Measurements from ENCODE around the gene MRTFA.

DNA sequence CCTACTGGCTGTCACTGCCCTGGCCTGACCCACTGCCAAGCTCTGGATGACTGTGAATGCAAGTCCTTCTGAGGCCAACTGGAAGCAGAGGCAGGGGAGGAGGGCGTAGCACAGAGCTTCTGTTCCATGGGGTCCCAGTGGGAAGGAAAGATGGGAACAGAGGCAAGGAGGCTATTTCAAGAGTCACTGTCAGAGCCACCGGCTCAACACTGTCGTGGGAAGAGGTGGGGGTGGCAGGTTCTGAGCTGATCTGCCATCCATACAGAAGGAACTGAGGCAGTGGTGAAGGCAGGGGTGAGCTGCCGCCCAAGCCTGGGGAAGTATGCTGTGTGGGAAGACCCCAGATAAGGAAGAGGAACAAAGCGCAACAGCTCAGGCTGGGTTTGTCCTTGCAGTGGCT lies 211.4 kb downstream of the MRTFA start:
- no peak for TF ChIP-seq POLR2A (IDR thresholded peaks at IDR 0.05)
- TF ChIP-seq, protein P1, sequence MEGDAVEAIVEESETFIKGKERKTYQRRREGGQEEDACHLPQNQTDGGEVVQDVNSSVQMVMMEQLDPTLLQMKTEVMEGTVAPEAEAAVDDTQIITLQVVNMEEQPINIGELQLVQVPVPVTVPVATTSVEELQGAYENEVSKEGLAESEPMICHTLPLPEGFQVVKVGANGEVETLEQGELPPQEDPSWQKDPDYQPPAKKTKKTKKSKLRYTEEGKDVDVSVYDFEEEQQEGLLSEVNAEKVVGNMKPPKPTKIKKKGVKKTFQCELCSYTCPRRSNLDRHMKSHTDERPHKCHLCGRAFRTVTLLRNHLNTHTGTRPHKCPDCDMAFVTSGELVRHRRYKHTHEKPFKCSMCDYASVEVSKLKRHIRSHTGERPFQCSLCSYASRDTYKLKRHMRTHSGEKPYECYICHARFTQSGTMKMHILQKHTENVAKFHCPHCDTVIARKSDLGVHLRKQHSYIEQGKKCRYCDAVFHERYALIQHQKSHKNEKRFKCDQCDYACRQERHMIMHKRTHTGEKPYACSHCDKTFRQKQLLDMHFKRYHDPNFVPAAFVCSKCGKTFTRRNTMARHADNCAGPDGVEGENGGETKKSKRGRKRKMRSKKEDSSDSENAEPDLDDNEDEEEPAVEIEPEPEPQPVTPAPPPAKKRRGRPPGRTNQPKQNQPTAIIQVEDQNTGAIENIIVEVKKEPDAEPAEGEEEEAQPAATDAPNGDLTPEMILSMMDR (IDR thresholded peaks at IDR 0.05), result no peak
- TF ChIP-seq EP300 (IDR thresholded peaks at IDR 0.05), result no peak
- no peak for TF ChIP-seq POLR2AphosphoS5 (IDR thresholded peaks at IDR 0.05)
